Measurements from ENCODE around the gene DLK2.

DNA sequence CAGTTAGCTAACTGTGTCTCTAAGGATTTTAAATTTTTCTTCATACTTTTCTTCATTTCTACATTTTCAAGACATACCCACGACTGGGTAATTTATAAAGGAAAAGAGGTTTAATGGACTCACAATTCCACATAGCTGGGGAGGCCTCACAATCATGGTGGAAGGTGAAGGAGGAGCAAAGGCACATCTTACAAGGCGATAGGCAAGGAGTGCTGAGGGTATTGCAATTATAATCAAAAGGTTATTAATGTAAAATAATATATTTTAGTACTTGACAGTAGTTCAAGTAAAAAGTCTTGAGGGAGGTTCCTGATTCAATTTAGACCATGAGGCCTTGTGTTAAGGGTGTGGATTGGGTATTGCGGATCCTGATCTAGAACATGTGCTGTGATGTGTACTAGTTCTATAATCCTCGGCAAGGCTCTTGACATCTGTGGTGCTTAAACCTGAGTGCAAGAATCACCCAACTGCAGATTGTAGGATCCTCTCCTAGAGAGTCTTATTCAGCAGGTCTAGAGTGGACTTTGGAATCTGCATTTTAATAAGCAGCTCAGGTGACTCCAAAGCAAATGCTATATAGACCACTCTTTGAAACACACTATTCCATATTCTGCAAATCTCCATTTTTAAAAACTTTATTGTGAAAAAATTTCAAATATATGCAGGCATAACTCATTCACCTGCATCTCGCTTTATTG lies 35.2 kb downstream of the DLK2 start:
- TF ChIP-seq, protein P1, sequence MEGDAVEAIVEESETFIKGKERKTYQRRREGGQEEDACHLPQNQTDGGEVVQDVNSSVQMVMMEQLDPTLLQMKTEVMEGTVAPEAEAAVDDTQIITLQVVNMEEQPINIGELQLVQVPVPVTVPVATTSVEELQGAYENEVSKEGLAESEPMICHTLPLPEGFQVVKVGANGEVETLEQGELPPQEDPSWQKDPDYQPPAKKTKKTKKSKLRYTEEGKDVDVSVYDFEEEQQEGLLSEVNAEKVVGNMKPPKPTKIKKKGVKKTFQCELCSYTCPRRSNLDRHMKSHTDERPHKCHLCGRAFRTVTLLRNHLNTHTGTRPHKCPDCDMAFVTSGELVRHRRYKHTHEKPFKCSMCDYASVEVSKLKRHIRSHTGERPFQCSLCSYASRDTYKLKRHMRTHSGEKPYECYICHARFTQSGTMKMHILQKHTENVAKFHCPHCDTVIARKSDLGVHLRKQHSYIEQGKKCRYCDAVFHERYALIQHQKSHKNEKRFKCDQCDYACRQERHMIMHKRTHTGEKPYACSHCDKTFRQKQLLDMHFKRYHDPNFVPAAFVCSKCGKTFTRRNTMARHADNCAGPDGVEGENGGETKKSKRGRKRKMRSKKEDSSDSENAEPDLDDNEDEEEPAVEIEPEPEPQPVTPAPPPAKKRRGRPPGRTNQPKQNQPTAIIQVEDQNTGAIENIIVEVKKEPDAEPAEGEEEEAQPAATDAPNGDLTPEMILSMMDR (IDR thresholded peaks at IDR 0.05; ENCODE audit: low read depth, low read length), result no peak
- no peak for TF ChIP-seq MYC (IDR thresholded peaks at IDR 0.05; ENCODE audit: low read depth, low read length)

Data from NB4 (cell line).